ENCODE results near the gene MAPK11.

MAPK11 gene

GRCh38 chr22:50262973-50263617 is 7.1 kb downstream of the MAPK11 start:
- no peak for DNase-seq (ENCODE audit: low read depth in 2 of 2, low spot score in 1 of 2)

- no peak for DNase-seq (ENCODE audit: low read depth in 2 of 2, low spot score in 1 of 2)
These were observed 7.7 kb downstream of the MAPK11 start for GRCh38 chr22:50262460-50262911.

- no peak for DNase-seq (ENCODE audit: low read depth in 2 of 2, low spot score in 1 of 2)
These were observed 8.3 kb downstream of the MAPK11 start, which contains the start of gene MAPK12 for GRCh38 chr22:50261615-50262459. Gene MAPK12 (minus strand): TSS chr22:50261683. CDS start chr22:50261509, 174 bp downstream.

- no peak for DNase-seq (ENCODE audit: low read depth in 2 of 2, low spot score in 1 of 2)
These were observed 9.2 kb downstream of the MAPK11 start for GRCh38 chr22:50260801-50261614.

GRCh38 chr22:50260434-50260800 is 9.8 kb downstream of the MAPK11 start:
- no peak for DNase-seq (ENCODE audit: low read depth in 2 of 2, low spot score in 1 of 2)

GRCh38 chr22:50259302-50259701 is 10.9 kb downstream of the MAPK11 start:
- no peak for DNase-seq (ENCODE audit: low read depth in 2 of 2, low spot score in 1 of 2)

- no peak for DNase-seq (ENCODE audit: low read depth in 2 of 2, low spot score in 1 of 2)
These were observed 11.6 kb downstream of the MAPK11 start for GRCh38 chr22:50258361-50259292.

GRCh38 chr22:50257451-50258360 is 12.5 kb downstream of the MAPK11 start:
- no peak for DNase-seq (ENCODE audit: low read depth in 2 of 2, low spot score in 1 of 2)

- no peak for DNase-seq (ENCODE audit: low read depth in 2 of 2, low spot score in 1 of 2)
These were observed 13.1 kb downstream of the MAPK11 start for GRCh38 chr22:50257041-50257440.

- DNase-seq (ENCODE audit: low read depth in 2 of 2, low spot score in 1 of 2) = no peak
These were observed 13.8 kb downstream of the MAPK11 start for GRCh38 chr22:50256258-50256862.

GRCh38 chr22:50255607-50256006 is 14.6 kb downstream of the MAPK11 start:
- no peak for DNase-seq (ENCODE audit: low read depth in 2 of 2, low spot score in 1 of 2)

GRCh38 chr22:50255099-50255498 is 15.1 kb downstream of the MAPK11 start:
- DNase-seq (ENCODE audit: low read depth in 2 of 2, low spot score in 1 of 2) = no peak

GRCh38 chr22:50253941-50254340 is 16.2 kb downstream of the MAPK11 start:
- DNase-seq (ENCODE audit: low read depth in 2 of 2, low spot score in 1 of 2) = no peak

- no peak for DNase-seq (ENCODE audit: low read depth in 2 of 2, low spot score in 1 of 2)
These were observed 16.9 kb downstream of the MAPK11 start for GRCh38 chr22:50253046-50253915.

GRCh38 chr22:50252082-50253045 is 17.8 kb downstream of the MAPK11 start:
- DNase-seq (ENCODE audit: low read depth in 2 of 2, low spot score in 1 of 2) = peak; percentile 50 to 56

GRCh38 chr22:50251477-50252081 is 18.6 kb downstream of the MAPK11 start:
- no peak for DNase-seq (ENCODE audit: low read depth in 2 of 2, low spot score in 1 of 2)
